ENCODE data around the gene ROBO1. TPM values are rescaled to one million over a fixed set of nuclear protein-coding genes. Genes with fewer than 3 reads are reported as not detected.

The ROBO1 gene
- total RNA-seq, 1 donor from 2014 or later = 39.3 TPM

GRCh38 chr3:79478620-79479019 is 289.2 kb downstream of the ROBO1 start:
- DNase-seq (ENCODE audit: extremely low read depth, low read depth, low spot score) = no peak

- no peak for DNase-seq (ENCODE audit: extremely low read depth, low read depth, low spot score)
Observed at GRCh38 chr3:79477242-79477641, 290.6 kb downstream of the ROBO1 start.

- DNase-seq (ENCODE audit: extremely low read depth, low read depth, low spot score) = no peak
Observed at GRCh38 chr3:79473993-79474392, 293.8 kb downstream of the ROBO1 start.

- DNase-seq (ENCODE audit: extremely low read depth, low read depth, low spot score) = no peak
Observed at GRCh38 chr3:79467721-79468120, 300.1 kb downstream of the ROBO1 start.

GRCh38 chr3:79461129-79461792 is 306.5 kb downstream of the ROBO1 start:
- DNase-seq (ENCODE audit: extremely low read depth, low read depth, low spot score) = no peak

GRCh38 chr3:79453600-79453999 is 314.2 kb downstream of the ROBO1 start:
- DNase-seq (ENCODE audit: extremely low read depth, low read depth, low spot score) = no peak

GRCh38 chr3:79436387-79436786 is 331.4 kb downstream of the ROBO1 start:
- DNase-seq (ENCODE audit: extremely low read depth, low read depth, low spot score) = no peak

- no peak for DNase-seq (ENCODE audit: extremely low read depth, low read depth, low spot score)
Observed at GRCh38 chr3:79427081-79427480, 340.7 kb downstream of the ROBO1 start.

GRCh38 chr3:79424811-79425210 is 343.0 kb downstream of the ROBO1 start:
- no peak for DNase-seq (ENCODE audit: extremely low read depth, low read depth, low spot score)

- no peak for DNase-seq (ENCODE audit: extremely low read depth, low read depth, low spot score)
Observed at GRCh38 chr3:79423417-79423816, 344.4 kb downstream of the ROBO1 start.

- DNase-seq (ENCODE audit: extremely low read depth, low read depth, low spot score) = no peak
Observed at GRCh38 chr3:79421273-79421672, 346.5 kb downstream of the ROBO1 start.

GRCh38 chr3:79418855-79419621 is 348.8 kb downstream of the ROBO1 start:
- DNase-seq (ENCODE audit: extremely low read depth, low read depth, low spot score) = no peak

GRCh38 chr3:79415356-79415755 is 352.4 kb downstream of the ROBO1 start:
- no peak for DNase-seq (ENCODE audit: extremely low read depth, low read depth, low spot score)

- no peak for DNase-seq (ENCODE audit: extremely low read depth, low read depth, low spot score)
Observed at GRCh38 chr3:79414806-79415205, 353.0 kb downstream of the ROBO1 start.

GRCh38 chr3:79414035-79414434 is 353.8 kb downstream of the ROBO1 start:
- no peak for DNase-seq (ENCODE audit: extremely low read depth, low read depth, low spot score)

- DNase-seq (ENCODE audit: extremely low read depth, low read depth, low spot score) = no peak
Observed at GRCh38 chr3:79412537-79412936, 355.3 kb downstream of the ROBO1 start.

GRCh38 chr3:79410617-79411016 is 357.2 kb downstream of the ROBO1 start:
- DNase-seq (ENCODE audit: extremely low read depth, low read depth, low spot score) = no peak

- DNase-seq (ENCODE audit: extremely low read depth, low read depth, low spot score) = no peak
Observed at GRCh38 chr3:79410136-79410535, 357.7 kb downstream of the ROBO1 start.

- no peak for DNase-seq (ENCODE audit: extremely low read depth, low read depth, low spot score)
Observed at GRCh38 chr3:79406175-79406574, 361.6 kb downstream of the ROBO1 start.

- no peak for DNase-seq (ENCODE audit: extremely low read depth, low read depth, low spot score)
Observed at GRCh38 chr3:79405183-79405582, 362.6 kb downstream of the ROBO1 start.

GRCh38 chr3:79396595-79396994 is 371.2 kb downstream of the ROBO1 start:
- no peak for DNase-seq (ENCODE audit: extremely low read depth, low read depth, low spot score)

GRCh38 chr3:79392479-79392878 is 375.3 kb downstream of the ROBO1 start:
- DNase-seq (ENCODE audit: extremely low read depth, low read depth, low spot score) = no peak

All from glomerular endothelial cell (primary cell).